Measurements from ENCODE around the gene UNC93B1.

The UNC93B1 gene

GRCh38 chr11:68013611-68014156 is 9.8 kb upstream of the UNC93B1 start:
- TF ChIP-seq CREB1 (IDR thresholded peaks at IDR 0.05; ENCODE audit: low read depth): no peak
- no peak for TF ChIP-seq EP300 (IDR thresholded peaks at IDR 0.05; ENCODE audit: borderline replicate concordance)
- no peak for TF ChIP-seq ZBTB7A (IDR thresholded peaks at IDR 0.05; ENCODE audit: low read depth)
- no peak for TF ChIP-seq TEAD4 (IDR thresholded peaks at IDR 0.05)
- no peak for TF ChIP-seq TCF12 (IDR thresholded peaks at IDR 0.05; ENCODE audit: low read depth)
- TF ChIP-seq CEBPB (IDR thresholded peaks at IDR 0.05): no peak
- no peak for TF ChIP-seq RAD21 (IDR thresholded peaks at IDR 0.05; ENCODE audit: low read depth)
- no peak for TF ChIP-seq EGR1 (IDR thresholded peaks at IDR 0.05)
- no peak for TF ChIP-seq MAX (IDR thresholded peaks at IDR 0.05)
- TF ChIP-seq NFIC (IDR thresholded peaks at IDR 0.05): no peak
- no peak for TF ChIP-seq TAF1 (IDR thresholded peaks at IDR 0.05; ENCODE audit: low read depth)
- no peak; the same call in 1 of the 2 replicates for TF ChIP-seq FOXM1 (IDR thresholded peaks at IDR 0.05; ENCODE audit: borderline replicate concordance, low read depth)
- TF ChIP-seq YY1 (IDR thresholded peaks at IDR 0.05; ENCODE audit: low read depth): no peak
- no peak for TF ChIP-seq USF1 (IDR thresholded peaks at IDR 0.05)
- TF ChIP-seq REST (IDR thresholded peaks at IDR 0.05; ENCODE audit: low read depth): no peak

- TF ChIP-seq FOXM1 (IDR thresholded peaks at IDR 0.05; ENCODE audit: borderline replicate concordance, low read depth) (peak; percentile 67; the same call in 1 of the 2 replicates), YY1 (IDR thresholded peaks at IDR 0.05; ENCODE audit: low read depth) (peak; percentile 76), TEAD4 (IDR thresholded peaks at IDR 0.05) (peak; percentile 99), EP300 (IDR thresholded peaks at IDR 0.05; ENCODE audit: borderline replicate concordance) (peak; percentile 90), RAD21 (IDR thresholded peaks at IDR 0.05; ENCODE audit: low read depth) (no peak; the same call in 1 of the 2 replicates), EGR1 (IDR thresholded peaks at IDR 0.05) (peak; percentile 21; the same call in 1 of the 2 replicates), CEBPB (IDR thresholded peaks at IDR 0.05) (no peak), TCF12 (IDR thresholded peaks at IDR 0.05; ENCODE audit: low read depth) (peak; percentile 83), NFIC (IDR thresholded peaks at IDR 0.05) (peak; percentile 67), CREB1 (IDR thresholded peaks at IDR 0.05; ENCODE audit: low read depth) (no peak), USF1 (IDR thresholded peaks at IDR 0.05) (no peak), ZBTB7A (IDR thresholded peaks at IDR 0.05; ENCODE audit: low read depth) (peak; percentile 83; the same call in 1 of the 2 replicates), MAX (IDR thresholded peaks at IDR 0.05) (peak; percentile 78), TAF1 (IDR thresholded peaks at IDR 0.05; ENCODE audit: low read depth) (peak; percentile 54; the same call in 1 of the 2 replicates)
Measured at GRCh38 chr11:68012843-68013610, 9.1 kb upstream of the UNC93B1 start.

GRCh38 chr11:68012044-68012842 is 8.3 kb upstream of the UNC93B1 start:
- TF ChIP-seq TCF12 (IDR thresholded peaks at IDR 0.05; ENCODE audit: low read depth): no peak
- TF ChIP-seq EGR1 (IDR thresholded peaks at IDR 0.05): no peak
- TF ChIP-seq NFIC (IDR thresholded peaks at IDR 0.05): no peak; the same call in 1 of the 2 replicates
- TF ChIP-seq MAX (IDR thresholded peaks at IDR 0.05): no peak
- no peak for TF ChIP-seq CEBPB (IDR thresholded peaks at IDR 0.05)
- TF ChIP-seq CREB1 (IDR thresholded peaks at IDR 0.05; ENCODE audit: low read depth): no peak
- no peak for TF ChIP-seq RAD21 (IDR thresholded peaks at IDR 0.05; ENCODE audit: low read depth)
- TF ChIP-seq ZBTB7A (IDR thresholded peaks at IDR 0.05; ENCODE audit: low read depth): no peak

GRCh38 chr11:68011051-68011943 is 7.4 kb upstream of the UNC93B1 start:
- TF ChIP-seq MAX (IDR thresholded peaks at IDR 0.05) (no peak), TAF1 (IDR thresholded peaks at IDR 0.05; ENCODE audit: low read depth) (no peak), YY1 (IDR thresholded peaks at IDR 0.05; ENCODE audit: low read depth) (0 out of 2 replicates have a peak, but pooled peaks have one; percentile 35)

Data from Ishikawa (cell line).